Measurements from ENCODE around the gene WTIP.
"Not testable (repeated sequence)": the region's sequence is repeated elsewhere in the genome, so short reads cannot be mapped to it uniquely, and the experiment has no call there.

WTIP gene

DNA sequence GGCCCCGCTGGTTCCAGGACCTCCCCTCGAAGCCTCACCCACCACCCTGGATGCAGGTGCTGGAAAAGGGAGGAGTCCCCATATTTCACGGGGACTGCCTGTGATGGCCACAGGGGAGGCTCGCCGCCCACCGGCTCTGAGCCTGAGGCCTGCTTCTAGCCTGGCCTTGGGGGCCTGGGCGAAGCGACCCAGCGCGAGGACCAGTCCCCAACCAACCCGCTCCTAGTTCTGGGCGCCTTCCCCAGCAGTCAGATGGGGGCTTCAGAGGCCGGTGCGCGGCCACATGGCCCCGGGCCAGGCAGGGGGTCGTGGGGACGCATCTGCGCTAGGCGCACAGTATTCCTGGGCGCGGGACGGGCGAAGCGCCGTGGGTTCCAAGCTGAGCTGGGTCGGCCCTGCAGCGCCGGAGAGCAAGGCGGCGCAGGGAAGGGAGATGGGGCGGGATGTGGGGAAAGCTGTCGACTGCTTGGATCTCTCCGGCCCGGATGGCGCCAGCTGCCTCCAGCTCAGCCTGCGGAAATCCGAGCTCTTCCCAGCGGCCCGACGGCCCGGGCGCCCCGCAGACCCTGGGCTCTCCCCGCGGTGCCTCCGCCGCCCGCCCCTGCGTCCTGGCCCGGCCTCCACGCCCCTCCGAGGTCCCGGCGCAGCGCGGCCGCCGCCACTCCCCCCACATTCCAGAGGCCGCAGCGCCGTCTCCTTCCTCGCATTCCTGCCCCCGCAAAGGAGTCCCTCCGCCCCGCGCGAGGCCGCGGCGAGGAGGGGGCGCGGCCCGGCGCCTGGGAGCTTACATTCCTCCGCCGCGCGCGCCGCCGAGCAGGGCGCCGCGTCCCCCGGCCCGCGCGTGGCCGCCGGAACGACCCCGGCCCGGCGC, at the start of gene WTIP:
Gene WTIP (plus strand): TSS at position 788 of the 871 bp plus-strand sequence. CDS start 217 bp downstream, outside the sequence.
- Mint-ChIP-seq H3K27ac (no peak within 1 kb of the TSS), H3K9me3 (no peaks in the 10 kb centered on the region), H3K27me3 (peaks cover 45 to 50% of the 10 kb centered on the region in 2 donors), H3K4me1 (peaks cover 9 to 11% of the 10 kb centered on the region in 2 donors), H3K36me3 (peaks cover 0 to 5% of the 10 kb centered on the region in 2 donors), H3K4me3 (peak within 1 kb of the TSS; percentile 72 to 76)
- DNase-seq (no peak), ATAC-seq (replicated peaks) (no peak)

DNA sequence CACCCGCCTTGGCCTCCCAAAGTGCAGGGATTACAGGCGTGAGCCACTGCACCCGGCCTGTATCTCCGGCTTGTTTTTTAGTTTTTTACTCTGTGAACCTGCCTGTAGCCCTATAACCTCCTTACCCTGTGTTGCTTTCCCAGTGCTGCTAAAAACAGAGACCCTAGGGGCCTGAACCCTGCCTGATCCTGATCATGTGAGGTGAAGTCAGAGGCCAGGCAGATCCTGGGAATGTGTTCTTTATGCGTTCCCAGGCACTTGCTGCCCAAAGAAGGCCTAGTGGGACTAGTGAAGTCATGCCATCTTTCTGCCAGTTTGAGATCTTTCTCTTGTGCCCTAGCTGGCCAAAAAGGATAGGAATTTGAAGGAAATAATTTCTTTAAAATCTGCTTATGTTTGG, 48.8 kb upstream of the WTIP start:
- Mint-ChIP-seq H3K36me3 (peaks cover 7 to 24% of the 10 kb centered on the region in 2 donors), H3K4me1 (peaks cover 11 to 33% of the 10 kb centered on the region in 2 donors), H3K9me3 (no peaks in the 10 kb centered on the region), H3K27me3 (no peaks in the 10 kb centered on the region), H3K27ac (peak overlapping the region; percentile 10), H3K4me3 (no peak overlapping the region)
- ATAC-seq (replicated peaks): no peak
- DNase-seq: no peak

- Mint-ChIP-seq H3K27ac (no peak overlapping the region), H3K4me3 (no peak overlapping the region), H3K9me3 (no peaks in the 10 kb centered on the region), H3K36me3 (peaks cover 21 to 26% of the 10 kb centered on the region in 2 donors), H3K4me1 (peaks cover 0 to 12% of the 10 kb centered on the region in 2 donors), H3K27me3 (no peaks in the 10 kb centered on the region)
- DNase-seq: no peak
- ATAC-seq (replicated peaks): no peak
Observed at GRCh38 chr19:34436716-34437115, 44.8 kb upstream of the WTIP start.

DNA sequence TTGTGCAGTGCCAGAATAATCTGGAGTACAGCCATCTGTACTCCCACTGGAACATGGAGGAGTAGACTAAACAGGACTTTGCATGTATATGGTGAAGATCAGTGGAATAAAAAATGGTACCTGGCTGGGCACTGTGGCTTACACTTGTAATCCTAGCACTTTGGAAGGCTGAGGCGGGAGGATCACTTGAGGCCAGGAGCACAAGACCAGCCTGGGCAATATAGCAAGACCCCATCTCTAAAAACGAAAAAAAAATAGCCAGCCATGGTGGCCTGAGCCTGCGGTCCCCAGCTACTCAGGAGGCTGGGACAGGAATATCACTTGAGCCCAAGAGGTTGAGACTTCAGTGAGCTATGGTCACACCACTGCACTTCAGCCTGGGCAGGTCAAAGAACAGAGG, 33.4 kb upstream of the WTIP start:
- Mint-ChIP-seq H3K4me3 (no peak overlapping the region), H3K36me3 (peaks cover 45 to 56% of the 10 kb centered on the region in 2 donors), H3K27ac (no peak overlapping the region), H3K9me3 (no peaks in the 10 kb centered on the region), H3K27me3 (no peaks in the 10 kb centered on the region), H3K4me1 (peaks cover 0 to 5% of the 10 kb centered on the region in 2 donors)
- DNase-seq: no peak
- no peak for ATAC-seq (replicated peaks)

- H3K27me3 Mint-ChIP-seq: no peaks in the 10 kb centered on the region
- peaks cover 29 to 43% of the 10 kb centered on the region in 2 donors for H3K36me3 Mint-ChIP-seq
- no peak overlapping the region for H3K4me3 Mint-ChIP-seq
- ATAC-seq (replicated peaks) (no peak), DNase-seq (no peak)
- no peak overlapping the region for H3K27ac Mint-ChIP-seq
- peaks cover 0 to 5% of the 10 kb centered on the region in 2 donors for H3K4me1 Mint-ChIP-seq
- H3K9me3 Mint-ChIP-seq: no peaks in the 10 kb centered on the region
Observed at GRCh38 chr19:34452723-34453122, 28.8 kb upstream of the WTIP start.

- Mint-ChIP-seq H3K27ac (no peak overlapping the region), H3K27me3 (no peaks in the 10 kb centered on the region), H3K4me1 (no peaks in the 10 kb centered on the region), H3K4me3 (no peak overlapping the region), H3K36me3 (peaks cover 28 to 41% of the 10 kb centered on the region in 2 donors), H3K9me3 (no peaks in the 10 kb centered on the region)
- DNase-seq (no peak), ATAC-seq (replicated peaks) (no peak)
Observed at GRCh38 chr19:34454091-34454490, 27.5 kb upstream of the WTIP start.

GRCh38 chr19:34454685-34455084, 26.9 kb upstream of the WTIP start:
- Mint-ChIP-seq H3K9me3 (no peaks in the 10 kb centered on the region), H3K4me1 (peaks cover 0 to 2% of the 10 kb centered on the region in 2 donors), H3K27ac (no peak overlapping the region), H3K36me3 (peaks cover 29 to 40% of the 10 kb centered on the region in 2 donors), H3K27me3 (no peaks in the 10 kb centered on the region), H3K4me3 (no peak overlapping the region)
- ATAC-seq (replicated peaks): no peak
- DNase-seq: no peak

DNA sequence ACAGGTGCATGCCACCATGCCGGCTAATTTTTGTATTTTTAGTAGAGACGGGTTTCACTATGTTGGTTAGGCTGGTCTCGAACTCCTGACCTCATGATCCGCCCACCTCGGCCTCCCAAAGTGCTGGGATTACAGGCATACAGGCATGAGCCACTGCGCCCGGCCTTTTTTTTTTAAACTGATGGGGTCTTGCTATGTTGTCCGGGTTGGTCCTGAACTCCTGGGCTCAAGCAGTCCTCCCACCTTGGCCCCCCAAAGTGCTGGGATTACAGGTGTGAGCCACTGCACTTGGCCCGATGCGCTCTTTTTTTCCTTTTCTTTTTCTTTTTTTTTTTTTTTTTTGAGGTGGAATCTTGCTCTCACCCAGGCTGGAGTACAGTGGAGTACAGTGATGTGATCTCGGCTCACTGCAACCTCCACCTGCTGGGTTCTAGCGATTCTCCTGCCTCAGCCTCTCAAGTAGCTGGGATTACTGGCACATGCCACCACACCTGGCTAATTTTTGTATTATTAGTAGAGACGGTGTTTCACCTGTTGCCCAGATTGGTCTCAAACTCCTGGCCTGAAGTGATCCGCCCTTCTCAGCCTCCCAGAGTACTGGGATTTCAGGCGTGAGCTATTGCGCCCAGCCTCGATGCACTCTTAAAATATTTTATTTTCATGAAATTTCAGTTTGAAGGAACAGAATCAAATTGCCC, 25.6 kb upstream of the WTIP start:
- not testable (repeated sequence) for H3K4me1 Mint-ChIP-seq

DNA sequence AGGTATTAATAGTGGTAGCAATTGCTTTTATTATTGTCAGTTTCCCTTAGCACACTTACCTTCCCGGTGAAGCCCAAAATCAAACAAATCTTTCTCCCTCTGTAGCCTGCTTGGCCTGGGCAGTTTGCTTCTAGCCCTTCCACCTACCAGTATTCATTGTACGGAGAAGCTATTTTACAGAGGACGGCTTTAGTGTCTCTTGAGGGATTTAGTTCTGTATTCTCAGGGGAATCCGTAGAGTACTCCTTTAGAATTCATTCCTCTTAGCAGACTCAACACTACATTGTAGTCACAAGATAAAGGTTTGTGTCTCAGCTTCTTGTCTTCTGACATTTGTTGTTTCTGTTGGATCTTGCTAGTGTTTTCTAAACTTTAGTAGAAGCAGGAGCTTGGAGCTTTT, 24.1 kb upstream of the WTIP start:
- Mint-ChIP-seq H3K36me3 (peaks cover 48 to 59% of the 10 kb centered on the region in 2 donors), H3K9me3 (no peaks in the 10 kb centered on the region), H3K4me3 (no peak overlapping the region), H3K4me1 (peaks cover 0 to 2% of the 10 kb centered on the region in 2 donors), H3K27ac (no peak overlapping the region), H3K27me3 (no peaks in the 10 kb centered on the region)
- ATAC-seq (replicated peaks): no peak
- no peak for DNase-seq

More for the DNA sequence above, 25.6 kb upstream of the WTIP start:
- not testable (repeated sequence) for DNase-seq; ATAC-seq (replicated peaks); H3K27ac Mint-ChIP-seq; H3K9me3 Mint-ChIP-seq; H3K4me3 Mint-ChIP-seq; H3K27me3 Mint-ChIP-seq
- H3K36me3 Mint-ChIP-seq: peaks cover 33 to 44% of the 10 kb centered on the region in 2 donors

DNA sequence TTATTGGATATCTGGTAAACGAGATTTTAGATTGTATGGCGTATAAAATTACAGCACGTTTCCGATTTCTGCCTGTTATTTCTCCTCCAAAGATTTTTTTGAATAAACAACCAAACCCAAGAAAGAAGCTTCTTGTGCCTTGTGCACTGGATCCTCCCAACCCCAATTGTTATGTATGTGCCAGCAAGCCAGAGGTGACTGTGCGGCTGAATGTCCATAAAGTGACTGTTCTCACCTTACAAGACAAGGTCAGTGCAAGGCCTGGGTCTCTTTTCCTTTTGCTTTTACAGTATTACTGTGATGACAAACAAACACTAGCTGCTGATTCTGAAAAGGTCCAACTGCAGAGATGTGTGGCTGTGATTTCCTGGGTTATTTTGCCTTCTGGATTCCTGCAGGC, 22.9 kb upstream of the WTIP start:
- Mint-ChIP-seq H3K27me3 (no peaks in the 10 kb centered on the region), H3K27ac (no peak overlapping the region), H3K4me1 (peaks cover 0 to 2% of the 10 kb centered on the region in 2 donors), H3K4me3 (no peak overlapping the region), H3K36me3 (peaks cover 47 to 57% of the 10 kb centered on the region in 2 donors), H3K9me3 (no peaks in the 10 kb centered on the region)
- DNase-seq (no peak), ATAC-seq (replicated peaks) (no peak)

DNA sequence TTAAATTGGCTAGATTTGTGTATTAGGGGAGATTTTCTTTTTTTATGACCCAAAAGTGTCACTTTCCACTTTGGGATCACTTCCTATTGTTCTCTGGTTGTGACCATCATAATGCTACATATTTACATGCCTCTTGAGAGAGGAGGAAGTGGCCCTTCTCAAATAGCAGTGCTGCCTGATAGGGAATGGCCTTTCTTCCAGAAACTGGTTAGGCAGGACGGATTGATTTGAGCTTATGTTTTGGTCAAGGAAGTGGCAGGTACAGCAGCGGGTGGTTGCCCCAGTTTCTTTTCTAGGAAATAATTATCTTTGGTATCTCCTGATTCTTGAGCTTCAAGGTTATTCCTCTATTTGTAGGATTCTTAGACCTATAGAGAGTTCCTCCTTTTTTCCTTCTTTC, 21.9 kb upstream of the WTIP start:
- H3K36me3 Mint-ChIP-seq: peaks cover 49 to 54% of the 10 kb centered on the region in 2 donors

GRCh38 chr19:34461375-34462100, 20.0 kb upstream of the WTIP start:
- no peak for DNase-seq
- Mint-ChIP-seq H3K27ac (no peak overlapping the region), H3K4me1 (peaks cover 0 to 2% of the 10 kb centered on the region in 2 donors), H3K27me3 (no peaks in the 10 kb centered on the region), H3K9me3 (no peaks in the 10 kb centered on the region), H3K36me3 (peaks cover 54 to 65% of the 10 kb centered on the region in 2 donors), H3K4me3 (no peak overlapping the region)
- ATAC-seq (replicated peaks): no peak

More for the DNA sequence above, 21.9 kb upstream of the WTIP start:
- ATAC-seq (replicated peaks): no peak
- no peak for DNase-seq
- Mint-ChIP-seq H3K9me3 (no peaks in the 10 kb centered on the region), H3K27ac (peak overlapping the region; percentile 52), H3K4me1 (peaks cover 0 to 2% of the 10 kb centered on the region in 2 donors), H3K27me3 (no peaks in the 10 kb centered on the region), H3K4me3 (no peak overlapping the region)

- not testable (repeated sequence) for H3K4me1 Mint-ChIP-seq, H3K27ac Mint-ChIP-seq
Observed at GRCh38 chr19:34464785-34465184, 16.8 kb upstream of the WTIP start.

GRCh38 chr19:34468409-34468808, 13.1 kb upstream of the WTIP start:
- Mint-ChIP-seq H3K27me3 (no peaks in the 10 kb centered on the region), H3K4me3 (no peak overlapping the region), H3K36me3 (peaks cover 49 to 65% of the 10 kb centered on the region in 2 donors), H3K9me3 (no peaks in the 10 kb centered on the region), H3K27ac (peak overlapping the region; percentile 27), H3K4me1 (peaks cover 3 to 6% of the 10 kb centered on the region in 2 donors)
- DNase-seq: no peak
- ATAC-seq (replicated peaks): peak in 1 of 2 donors; percentile 50

More at GRCh38 chr19:34464785-34465184, 16.8 kb upstream of the WTIP start:
- not testable (repeated sequence) for ATAC-seq (replicated peaks); DNase-seq; H3K4me3 Mint-ChIP-seq; H3K27me3 Mint-ChIP-seq; H3K9me3 Mint-ChIP-seq
- peaks cover 55 to 69% of the 10 kb centered on the region in 2 donors for H3K36me3 Mint-ChIP-seq
